Kidney (tissue), 14 donors: ENCODE data around the gene ISM2. TPM values are rescaled to one million over a fixed set of nuclear protein-coding genes. Genes with fewer than 3 reads are reported as not detected.

Experiments
- DNase-seq, 5 donors: peaks; one replicate each; pipeline ENCODE4 v3.0.0-alpha.2; 2013 to 2020
- FAIRE-seq: peaks from 2 replicates; lab custom pipeline; 2012; peaks lifted over from hg19 to GRCh38; lab: Jason Lieb, UNC
- H3K27ac ChIP-seq, 2 donors: one replicate each; pipeline ENCODE4 v1.7.0; 2013; ENCODE audit warnings: low read depth in 2 of 2, low read length in 2 of 2, inconsistent platforms in 1 of 2
- H3K27me3 ChIP-seq: one replicate; pipeline ENCODE4 v1.7.1; 2013; ENCODE audit warnings: low read length, inconsistent platforms; ENCODE audit not compliant: control insufficient read depth, insufficient read depth
- H3K36me3 ChIP-seq, 3 donors: one replicate each; pipeline versions ENCODE4 v1.7.0 to v1.7.1; 2013; ENCODE audit warnings: low read length in 3 of 3, control low read depth in 1 of 3, inconsistent platforms in 1 of 3; ENCODE audit not compliant: insufficient read depth in 3 of 3, control insufficient read depth in 2 of 3
- H3K4me1 ChIP-seq, 3 donors: one replicate each; pipeline versions ENCODE4 v1.7.0 to v1.7.1; 2013; ENCODE audit warnings: low read length in 3 of 3, inconsistent platforms in 1 of 3, low read depth in 1 of 3; ENCODE audit not compliant: control insufficient read depth in 2 of 3, insufficient read depth in 2 of 3
- H3K4me3 ChIP-seq, 3 donors: one replicate each; pipeline versions ENCODE4 v1.7.0 to v1.8.1; 2013; ENCODE audit warnings: low read length in 3 of 3, control low read depth in 1 of 3, inconsistent platforms in 1 of 3
- H3K9ac ChIP-seq, 3 donors: one replicate each; pipeline versions ENCODE4 v1.7.0 to v1.7.1; 2013; ENCODE audit warnings: low read length in 3 of 3, control low read depth in 1 of 3, inconsistent platforms in 1 of 3
- H3K9me3 ChIP-seq, 3 donors: one replicate each; pipeline versions ENCODE4 v1.7.0 to v1.7.1; 2013; ENCODE audit warnings: low read length in 3 of 3, control low read depth in 1 of 3, inconsistent platforms in 1 of 3; ENCODE audit not compliant: control insufficient read depth in 2 of 3, insufficient read depth in 1 of 3
- CTCF ChIP-seq: IDR thresholded peaks from 3 replicates; pipeline ENCODE4 v1.5.1; 2012; ENCODE audit warnings: mild to moderate bottlenecking, moderate library complexity, borderline replicate concordance; ENCODE audit not compliant: insufficient read depth; ENCODE audit errors: extremely low read depth
- intact Hi-C: fragments of 100-400 bp; cut with DNase I; formaldehyde crosslinking; loops from one replicate; pipeline ENCODE4 v1.11.1; 2022
- polyA plus RNA-seq: library from polyadenylated mRNA; stranded (reverse); fragments of 350-450 nt; fragmentation: Illumina TruSeq; extraction: RNeasy Lipid Tissue Mini Kit (QIAGEN cat#74804); gene quantifications from one replicate; pipeline ENCODE4 v1.2.3, GENCODE V29; 2014; ENCODE audit warnings: low read depth, low replicate concordance; ENCODE audit not compliant: insufficient read depth
- total RNA-seq: library from RNA; stranded (reverse); fragmentation: NEBNext Ultra II Directional; extraction: Animal tissue kit (Norgen Biotek cat#: 25700); gene quantifications from one replicate; pipeline ENCODE4 v1.2.1, GENCODE V29; 2021
- donor health status: control.
- donor health status: control.
- donor health status: control.
- donor health status: control.
- donor health status: control.
- donor health status: DM: yes; HTN: yes; CAD: no.
- donor health status: Normal renal cell carcinoma (clear cell type).

ISM2 gene
- total and polyA plus RNA-seq, 2 donors from 2014 or later = 0.57 to 0.80 TPM

GRCh38 chr14:77439861-77440260, 58.8 kb downstream of the ISM2 start:
- intact Hi-C loops = no loop called here
- Histone ChIP-seq H3K9ac (no peak overlapping the region), H3K27ac (no peak overlapping the region), H3K27me3 (no peaks in the 10 kb centered on the region), H3K4me1 (no peaks in the 10 kb centered on the region), H3K4me3 (no peak overlapping the region), H3K9me3 (no peaks in the 10 kb centered on the region), H3K36me3 (peaks cover 3 to 49% (median 30%) of the 10 kb centered on the region in 3 donors)
- no peak for FAIRE-seq
- no peak for TF ChIP-seq CTCF
- no peak for DNase-seq

GRCh38 chr14:77438596-77438995, 60.0 kb downstream of the ISM2 start:
- Histone ChIP-seq H3K27ac (no peak overlapping the region), H3K36me3 (peaks cover 5 to 51% (median 31%) of the 10 kb centered on the region in 3 donors), H3K9ac (no peak overlapping the region), H3K9me3 (no peaks in the 10 kb centered on the region), H3K4me3 (no peak overlapping the region), H3K27me3 (no peaks in the 10 kb centered on the region), H3K4me1 (no peaks in the 10 kb centered on the region)
- FAIRE-seq (peak; percentile 19), DNase-seq (no peak)
- TF ChIP-seq CTCF = no peak
- intact Hi-C loops = no loop called here

GRCh38 chr14:77436042-77436441, 62.6 kb downstream of the ISM2 start:
- Histone ChIP-seq H3K9ac (no peak overlapping the region), H3K4me3 (no peak overlapping the region), H3K36me3 (peaks cover 11 to 38% (median 24%) of the 10 kb centered on the region in 3 donors), H3K27me3 (no peaks in the 10 kb centered on the region), H3K9me3 (no peaks in the 10 kb centered on the region), H3K4me1 (no peaks in the 10 kb centered on the region), H3K27ac (no peak overlapping the region)
- DNase-seq (no peak), FAIRE-seq (no peak)
- intact Hi-C loops = no loop called here
- TF ChIP-seq CTCF = no peak

- Histone ChIP-seq H3K27ac (no peak overlapping the region), H3K9ac (no peak overlapping the region)
- intact Hi-C loops = no loop called here
Observed at GRCh38 chr14:77426396-77426795, 72.2 kb downstream of the ISM2 start.

More at GRCh38 chr14:77426396-77426795, 72.2 kb downstream of the ISM2 start:
- no peaks in the 10 kb centered on the region for H3K27me3 ChIP-seq
- no peaks in the 10 kb centered on the region for H3K9me3 ChIP-seq
- H3K4me1 ChIP-seq = no peaks in the 10 kb centered on the region
- no peak overlapping the region for H3K4me3 ChIP-seq
- DNase-seq (no peak), FAIRE-seq (no peak)
- H3K36me3 ChIP-seq = peaks cover 10 to 65% (median 52%) of the 10 kb centered on the region in 3 donors
- TF ChIP-seq CTCF = no peak
